Measurements from ENCODE around the gene LRRC28.

The LRRC28 gene

DNA sequence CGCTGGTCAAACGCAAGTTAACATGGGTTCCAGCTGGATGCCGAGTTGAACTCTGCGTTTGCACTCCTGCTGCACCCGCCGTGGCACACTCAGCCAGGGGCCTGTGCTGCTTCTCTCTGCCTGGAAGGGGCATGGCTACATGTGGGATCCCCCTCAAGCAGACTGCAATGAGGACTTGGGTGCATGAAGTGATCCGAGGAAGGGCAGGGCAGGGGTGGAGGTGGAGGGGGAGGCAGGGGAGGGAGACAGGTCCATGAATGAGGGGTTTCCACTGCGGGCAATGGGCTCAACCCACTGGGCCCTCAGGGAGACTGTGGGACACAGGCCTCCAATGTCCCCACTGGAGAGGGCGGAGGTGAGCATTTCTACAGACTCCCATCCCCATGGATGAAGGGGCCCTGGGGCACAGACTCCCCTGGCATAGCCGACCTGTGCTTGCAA, 172.9 kb downstream of the LRRC28 start:
- DNase-seq, result no peak

DNA sequence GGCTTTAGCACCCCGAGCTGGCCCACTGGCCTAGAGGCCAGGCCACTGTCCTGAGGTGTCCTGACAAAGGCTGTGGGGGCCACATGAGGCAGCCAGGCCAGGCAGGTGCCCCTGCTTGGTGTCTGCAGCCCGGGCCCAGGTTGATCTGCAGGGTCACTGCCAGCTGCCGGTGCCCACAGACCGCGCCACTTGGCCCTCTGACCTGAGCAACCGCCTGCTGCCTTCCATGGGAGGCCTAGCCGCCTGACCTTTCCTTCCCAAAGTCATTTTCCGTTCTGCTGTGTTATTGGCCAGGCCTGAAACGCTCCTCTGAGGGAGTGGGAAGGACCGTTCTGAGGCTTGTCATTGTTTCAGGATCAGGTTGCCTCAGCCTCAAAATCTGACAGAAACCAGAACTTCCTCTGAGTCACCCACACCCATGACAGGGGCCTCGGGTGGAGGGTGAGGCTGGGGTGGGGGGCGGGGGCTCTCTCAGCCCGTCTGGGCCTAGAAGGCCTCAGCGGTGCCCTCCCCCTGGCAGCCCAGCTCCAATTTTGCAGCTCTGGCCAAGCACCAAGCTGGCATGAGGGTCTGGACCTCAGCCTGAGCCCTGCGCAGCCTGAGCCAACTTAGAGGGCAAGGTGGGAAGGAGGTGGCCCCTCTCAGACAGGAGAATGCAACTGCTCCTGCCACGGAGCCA, 173.8 kb downstream of the LRRC28 start:
- DNase-seq, result no peak

DNA sequence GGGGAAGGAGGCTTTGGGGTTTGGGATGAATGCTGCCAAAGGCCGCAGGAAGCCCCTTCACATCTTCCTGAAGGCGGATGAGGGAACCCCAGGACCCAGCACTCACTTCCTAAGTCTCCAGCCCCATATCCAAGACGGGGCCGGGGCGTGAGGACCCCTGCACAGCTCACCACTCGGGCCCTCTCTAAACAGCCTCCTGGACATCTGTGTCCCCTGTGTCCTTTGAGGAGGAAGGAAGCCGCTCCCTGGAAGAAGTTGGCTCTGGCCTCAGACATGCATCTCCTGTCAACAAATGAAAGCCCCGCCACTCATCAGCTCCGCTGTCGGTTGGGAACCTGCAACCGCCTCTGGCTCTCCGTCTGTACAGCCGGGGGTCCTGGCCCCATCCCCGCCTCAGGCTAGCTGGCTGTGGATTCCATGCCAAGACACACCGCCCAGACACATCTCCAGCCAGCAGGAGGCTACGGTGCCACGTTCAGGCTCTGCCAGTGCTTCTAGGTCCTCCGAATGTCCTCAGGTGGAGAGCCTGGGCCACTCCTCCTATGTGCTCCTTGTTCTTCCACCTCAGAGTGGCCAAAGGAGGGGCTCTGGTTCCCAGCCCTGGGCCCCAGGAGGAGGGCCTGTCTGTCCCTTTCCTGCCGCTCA, 174.5 kb downstream of the LRRC28 start:
- no peak for DNase-seq

DNA sequence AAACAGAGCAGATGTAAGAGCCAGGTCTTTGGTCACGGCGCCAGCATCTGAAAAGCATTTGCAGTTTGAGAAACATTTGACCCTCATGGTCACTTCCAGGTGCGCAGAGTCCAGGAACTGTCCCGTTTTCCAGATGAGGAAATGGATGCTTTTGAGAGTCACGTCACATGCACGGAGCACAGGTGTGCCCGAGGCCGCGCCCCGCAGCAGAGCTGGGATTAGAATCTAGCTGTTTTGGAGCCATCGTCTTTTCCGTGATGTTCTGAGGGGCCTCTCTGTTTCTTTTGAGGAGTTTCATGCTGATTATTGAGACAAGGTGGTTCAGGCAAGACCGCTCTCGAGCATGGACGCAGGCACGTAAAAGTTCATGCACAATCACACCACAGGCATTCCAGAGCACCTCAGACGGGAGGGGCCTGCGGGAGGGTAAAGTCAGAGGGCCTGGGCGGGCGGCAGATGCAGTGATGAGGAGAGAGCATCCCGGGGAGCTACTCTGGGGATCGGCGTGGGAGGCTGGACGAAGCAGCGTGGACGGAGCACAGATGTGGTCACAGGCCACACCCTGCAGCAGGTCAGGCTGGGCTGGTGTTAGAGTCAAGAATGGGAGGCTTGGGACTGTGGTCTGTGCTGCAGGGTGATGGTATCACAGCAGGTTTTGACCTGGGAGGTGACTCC, 175.3 kb downstream of the LRRC28 start:
- DNase-seq, result no peak

DNA sequence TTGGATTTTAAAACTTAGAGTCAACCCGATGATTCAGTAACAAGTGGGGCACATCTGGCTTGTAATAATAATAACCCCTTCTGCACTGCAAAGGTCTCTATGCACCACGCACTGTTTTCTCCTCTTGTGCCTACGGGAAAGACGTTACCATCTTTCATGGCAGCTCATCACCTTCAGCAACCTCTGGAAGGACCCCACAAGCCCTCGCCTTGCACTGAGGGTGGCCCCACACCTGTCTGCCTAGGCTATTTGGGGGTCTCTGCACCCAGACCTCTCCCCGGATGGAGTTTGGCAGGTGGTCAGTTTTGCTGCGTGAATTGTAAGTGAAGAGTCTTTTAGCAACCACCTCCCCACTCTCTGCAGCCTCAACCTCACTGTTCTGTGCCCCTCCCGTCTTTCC, 175.9 kb downstream of the LRRC28 start:
- DNase-seq, result no peak

DNA sequence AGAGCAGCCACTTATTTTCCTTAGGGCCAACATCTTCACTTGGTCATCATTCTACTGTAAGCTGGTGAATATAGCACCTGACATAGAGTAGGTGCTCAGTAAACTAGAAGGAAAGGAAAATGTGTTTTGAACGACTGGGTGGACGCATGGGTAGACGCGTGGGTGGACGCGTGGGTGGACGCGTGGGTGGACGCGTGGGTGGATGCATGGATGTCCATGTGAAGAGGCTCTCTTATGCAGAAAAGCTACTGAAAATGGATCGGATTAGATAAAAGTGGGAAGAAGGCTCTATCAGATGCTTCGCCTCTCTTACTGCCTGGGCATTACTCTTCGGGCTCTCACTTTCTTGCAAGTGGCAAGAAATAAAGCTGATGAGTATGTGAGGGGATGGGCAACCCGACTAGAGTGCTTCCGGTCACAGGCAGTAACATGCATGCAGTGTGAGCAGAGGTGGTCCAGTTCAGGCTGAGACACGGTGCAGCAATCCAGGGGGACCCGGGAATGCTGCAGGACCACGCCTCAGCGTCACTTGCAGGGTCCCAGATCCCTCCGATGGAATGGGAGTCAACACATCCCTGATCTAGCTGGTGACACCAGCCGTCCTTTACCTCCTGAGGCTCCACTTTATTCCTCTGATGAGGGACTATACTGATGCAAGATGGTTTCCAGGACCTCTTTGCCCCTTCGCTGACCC, 176.5 kb downstream of the LRRC28 start:
- DNase-seq, result no peak

- no peak for DNase-seq
These were observed 178.4 kb downstream of the LRRC28 start for GRCh38 chr15:99429681-99430081.

- no peak for DNase-seq
These were observed 179.7 kb downstream of the LRRC28 start for GRCh38 chr15:99430881-99431401.

DNA sequence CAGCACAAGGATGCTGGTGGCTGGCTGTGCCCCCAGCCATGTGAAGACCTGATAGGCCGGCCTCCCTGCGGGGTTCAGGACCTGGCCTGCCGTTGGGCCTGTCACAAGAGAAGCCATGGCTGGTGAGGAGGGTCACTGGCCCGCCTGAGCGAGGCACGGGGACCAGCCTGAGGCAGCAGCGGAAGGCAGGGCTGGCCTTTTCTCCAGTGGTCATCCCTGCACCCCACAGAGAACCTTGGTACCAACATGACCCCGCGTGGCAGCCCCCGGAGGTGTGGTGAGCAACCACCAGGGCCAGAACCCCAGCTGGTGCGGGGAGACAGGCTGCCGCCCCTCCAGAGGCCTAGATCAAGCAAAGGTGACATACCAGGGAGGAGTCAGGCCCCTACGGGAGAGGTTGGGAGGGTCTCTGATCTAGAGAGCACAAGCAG, 180.4 kb downstream of the LRRC28 start:
- DNase-seq, result no peak

DNA sequence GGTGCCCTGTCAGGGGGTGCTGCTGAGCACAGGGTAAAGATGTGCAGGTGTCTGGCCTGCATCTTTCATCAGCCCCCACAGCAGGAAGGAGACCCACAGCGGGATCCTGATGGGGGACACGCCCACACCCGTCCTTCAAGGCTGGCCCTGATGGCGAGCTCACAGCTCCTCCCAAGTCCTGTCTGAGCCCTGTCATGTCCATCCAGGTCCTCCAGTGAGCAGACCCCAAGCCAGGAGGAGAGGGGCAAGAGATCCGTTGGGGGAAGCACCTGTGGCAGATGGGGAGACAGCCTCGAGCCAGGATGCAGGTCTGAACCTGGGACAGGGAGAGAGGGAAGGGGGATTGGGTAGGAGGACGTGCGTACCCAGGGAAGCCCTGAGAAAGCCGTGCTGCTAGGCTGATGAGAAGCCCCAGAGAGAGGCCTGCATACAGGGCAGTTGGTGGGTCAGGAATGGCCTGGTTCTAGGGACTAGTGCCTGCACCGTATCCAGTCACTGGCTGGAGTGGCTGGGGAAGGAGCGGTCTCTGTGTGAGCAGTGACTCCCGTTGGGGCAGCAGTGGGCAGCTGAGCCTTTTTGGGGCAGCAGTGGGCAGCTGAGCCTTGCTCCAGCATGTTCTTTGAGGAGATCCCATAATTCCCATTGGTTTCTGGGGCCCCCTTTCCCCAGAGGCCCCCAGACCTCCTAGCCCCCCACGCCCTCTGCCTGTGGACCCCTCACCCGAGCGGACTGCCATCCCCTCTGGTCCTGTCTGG, 181.2 kb downstream of the LRRC28 start:
- DNase-seq, result no peak

GRCh38 chr15:99433026-99433756, 181.9 kb downstream of the LRRC28 start:
- DNase-seq, result no peak

GRCh38 chr15:99433757-99434450, 182.6 kb downstream of the LRRC28 start:
- DNase-seq, result no peak

DNA sequence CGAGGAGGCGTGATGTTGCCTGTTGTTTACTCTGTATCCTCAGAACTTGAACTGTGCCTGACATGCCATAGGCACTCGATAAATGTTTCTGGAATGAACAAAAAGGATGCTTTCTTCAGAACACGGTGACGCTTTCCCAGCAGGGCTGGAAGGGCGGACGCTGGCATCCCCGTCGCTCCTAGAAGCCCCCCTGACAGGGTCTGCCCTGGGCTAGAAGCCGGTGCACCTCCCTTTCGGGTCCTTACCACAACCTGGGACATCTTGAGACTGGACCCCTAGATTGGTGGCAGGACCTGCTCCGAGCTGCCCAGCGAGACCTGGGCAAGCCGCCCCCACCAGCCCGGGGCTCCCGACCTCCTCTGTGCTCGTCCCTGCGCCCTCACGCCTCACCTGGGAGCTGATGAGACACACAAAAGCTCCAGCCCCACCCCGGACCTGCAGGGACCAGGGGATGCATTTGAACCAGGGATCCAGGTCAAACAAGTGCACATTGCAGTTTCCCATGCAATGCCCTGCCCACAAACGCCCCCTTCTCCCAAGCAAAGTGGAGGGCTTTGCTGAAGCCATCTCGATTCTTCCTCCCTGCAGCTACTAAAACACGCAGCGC, 183.3 kb downstream of the LRRC28 start:
- DNase-seq, result no peak

DNA sequence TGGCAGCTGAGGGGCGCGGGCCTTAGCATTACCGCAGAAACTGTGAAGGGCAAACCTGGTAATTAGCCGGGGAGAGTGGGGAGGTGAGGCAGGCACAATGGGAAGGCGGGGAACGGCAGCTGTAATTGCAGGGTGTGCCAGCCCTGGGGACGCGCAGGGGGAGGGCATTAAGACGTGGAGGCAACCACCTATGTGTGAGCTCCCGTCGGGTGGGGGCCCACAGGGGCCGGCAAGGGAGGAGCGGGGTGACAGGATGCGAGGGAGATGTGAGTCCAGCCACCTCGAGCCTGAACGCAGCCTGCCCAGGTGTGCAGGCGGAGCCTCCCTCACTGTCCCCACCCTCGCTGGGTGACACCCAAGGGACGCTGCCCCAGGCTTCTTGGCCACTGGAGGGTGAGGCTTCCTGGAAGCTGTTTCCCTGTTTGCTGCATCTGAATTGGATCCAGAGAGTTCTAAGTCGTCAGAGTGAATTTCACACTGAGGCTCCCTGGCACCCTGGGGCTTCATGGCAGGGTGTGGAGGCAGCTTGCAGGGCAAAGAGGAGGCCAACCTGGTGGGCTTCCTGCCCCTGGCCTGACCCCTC, 183.9 kb downstream of the LRRC28 start:
- DNase-seq, result peak; percentile 22

GRCh38 chr15:99435877-99436541, 184.7 kb downstream of the LRRC28 start:
- no peak for DNase-seq

GRCh38 chr15:99436542-99437314, 185.4 kb downstream of the LRRC28 start:
- no peak for DNase-seq

DNA sequence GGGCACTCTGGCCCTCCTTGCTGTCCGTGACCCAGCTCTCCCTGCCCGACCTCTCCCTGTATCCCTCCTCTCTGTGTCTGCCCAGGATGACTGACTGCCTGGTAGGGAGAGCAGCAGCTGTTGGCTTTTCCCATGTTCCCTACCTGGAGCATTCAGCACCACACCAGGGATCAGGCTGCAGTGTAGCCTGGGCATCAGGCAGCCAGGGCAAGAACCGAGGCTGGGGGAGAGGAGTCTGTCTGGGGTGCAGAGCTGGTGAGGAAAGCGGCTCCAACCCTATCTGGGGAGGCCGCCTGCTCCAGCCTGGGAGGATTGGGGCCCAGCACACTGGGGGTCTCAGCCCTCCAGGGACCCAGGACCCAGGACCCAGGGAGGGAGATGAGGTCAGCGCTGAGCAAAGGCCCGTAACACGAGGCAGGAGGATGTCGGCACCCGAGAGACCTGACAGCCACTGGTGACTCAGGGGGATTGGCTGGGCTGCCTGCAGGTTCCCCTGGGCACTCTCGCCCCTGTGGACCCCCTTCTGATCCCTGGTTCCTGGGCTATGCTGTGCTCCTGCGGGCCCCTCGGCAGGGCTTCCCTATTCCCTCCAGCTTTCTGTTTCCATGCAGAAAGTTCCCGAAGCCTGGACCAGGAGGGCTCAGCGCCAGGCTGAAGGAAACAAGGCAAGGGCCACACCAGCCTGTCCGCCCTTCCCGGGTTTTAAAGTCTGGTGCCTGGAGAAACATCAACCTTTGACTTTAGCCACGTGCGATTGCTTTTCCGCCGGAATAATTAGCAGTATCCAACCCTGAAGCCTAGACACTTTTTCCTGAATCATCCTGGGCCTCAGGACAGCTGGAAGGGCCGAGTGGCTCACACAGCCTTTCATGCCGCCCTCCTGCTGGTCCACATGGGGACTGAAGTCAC, 186.3 kb downstream of the LRRC28 start:
- no peak for DNase-seq

DNA sequence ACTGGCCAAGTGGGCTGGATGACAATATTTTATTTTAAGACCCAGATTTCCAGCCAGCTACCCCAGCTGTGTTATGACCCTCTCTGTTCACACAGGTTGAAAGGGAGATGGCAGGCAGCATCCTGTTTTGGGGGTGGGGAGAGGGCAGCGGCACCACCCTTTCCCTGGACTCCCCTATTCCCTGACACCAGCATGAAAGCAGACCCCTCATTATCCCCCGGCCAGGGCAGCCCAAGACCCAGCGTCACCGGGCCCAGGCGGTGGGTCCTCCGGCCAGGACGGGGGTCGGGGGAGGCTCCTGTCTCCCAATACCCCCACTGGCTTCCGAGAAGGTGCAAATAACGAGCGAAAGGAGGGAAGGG, 186.9 kb downstream of the LRRC28 start:
- no peak for DNase-seq
